ENCODE results near the gene DES.
"Not testable (repeated sequence)": the region's sequence is repeated elsewhere in the genome, so short reads cannot be mapped to it uniquely, and the experiment has no call there.

Gene DES

GRCh38 chr2:219399716-219400478 is 18.3 kb upstream of the DES start:
- DNase-seq (ENCODE audit: low spot score) = no peak

GRCh38 chr2:219400562-219400961 is 17.6 kb upstream of the DES start:
- no peak for DNase-seq (ENCODE audit: low spot score)

GRCh38 chr2:219401606-219402005 is 16.6 kb upstream of the DES start:
- DNase-seq (ENCODE audit: low spot score) = no peak

GRCh38 chr2:219402665-219403515 is 15.3 kb upstream of the DES start:
- DNase-seq (ENCODE audit: low spot score) = peak; percentile 88

GRCh38 chr2:219403861-219404260 is 14.3 kb upstream of the DES start:
- DNase-seq (ENCODE audit: low spot score) = no peak

GRCh38 chr2:219404291-219404910 is 13.8 kb upstream of the DES start:
- DNase-seq (ENCODE audit: low spot score) = no peak

- no peak for DNase-seq (ENCODE audit: low spot score)
These were observed 13.2 kb upstream of the DES start for GRCh38 chr2:219404954-219405353.

GRCh38 chr2:219405451-219405850 is 12.7 kb upstream of the DES start:
- DNase-seq (ENCODE audit: low spot score) = no peak

GRCh38 chr2:219405958-219406860 is 12.0 kb upstream of the DES start:
- DNase-seq (ENCODE audit: low spot score) = no peak

GRCh38 chr2:219406861-219407230 is 11.3 kb upstream of the DES start:
- DNase-seq (ENCODE audit: low spot score) = no peak

GRCh38 chr2:219407343-219407742 is 10.8 kb upstream of the DES start:
- not testable (repeated sequence) for DNase-seq (ENCODE audit: low spot score)

- no peak for DNase-seq (ENCODE audit: low spot score)
These were observed 10.0 kb upstream of the DES start for GRCh38 chr2:219408204-219408603.

- no peak for DNase-seq (ENCODE audit: low spot score)
These were observed 9.5 kb upstream of the DES start for GRCh38 chr2:219408631-219409030.

GRCh38 chr2:219409619-219410018 is 8.6 kb upstream of the DES start:
- DNase-seq (ENCODE audit: low spot score) = no peak

- DNase-seq (ENCODE audit: low spot score) = no peak
These were observed 7.8 kb upstream of the DES start for GRCh38 chr2:219410390-219410789.

GRCh38 chr2:219414857-219415256 is 3.3 kb upstream of the DES start:
- no peak for DNase-seq (ENCODE audit: low spot score)

GRCh38 chr2:219415580-219416234 is 2.5 kb upstream of the DES start:
- no peak for DNase-seq (ENCODE audit: low spot score)

GRCh38 chr2:219416235-219416602 is 2.0 kb upstream of the DES start:
- DNase-seq (ENCODE audit: low spot score) = peak; percentile 36

GRCh38 chr2:219416938-219417337 is 1.2 kb upstream of the DES start:
- DNase-seq (ENCODE audit: low spot score) = no peak

- DNase-seq (ENCODE audit: low spot score) = no peak
These were observed 803 bp upstream of the DES start for GRCh38 chr2:219417374-219417773.

- DNase-seq (ENCODE audit: low spot score) = no peak
These were observed 791 bp downstream of the DES start for GRCh38 chr2:219419012-219419324.

All from Ammon's horn (tissue), 1 donor.